ENCODE data around the gene RMDN2.
"Not testable (repeated sequence)": the region's sequence is repeated elsewhere in the genome, so short reads cannot be mapped to it uniquely, and the experiment has no call there.

The RMDN2 gene

DNA sequence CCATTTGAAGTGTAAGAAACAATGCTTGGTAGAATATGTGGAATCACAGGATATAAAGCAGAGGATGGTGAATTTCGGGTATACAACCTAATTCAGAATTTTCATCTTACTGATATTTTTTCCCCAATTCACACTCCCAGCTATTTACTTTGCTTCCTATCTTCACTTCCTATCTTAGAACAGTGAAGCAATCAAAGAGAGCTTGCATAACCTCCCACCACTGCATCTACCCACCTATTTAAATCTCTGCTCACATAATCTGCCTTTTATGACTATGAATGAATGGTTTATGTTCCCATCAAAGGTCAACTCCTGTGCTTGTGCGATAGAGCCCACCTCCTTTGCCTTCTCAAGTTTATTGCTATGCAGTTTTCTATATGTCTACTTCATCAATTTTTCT is 3.3 kb downstream of the RMDN2 start:
- Histone ChIP-seq H3K36me3 (ENCODE audit: control insufficient read depth, insufficient read depth, low read length) (no peaks in the 10 kb centered on the region), H3K27ac (ENCODE audit: low read depth, low read length, severe bottlenecking) (no peak overlapping the region), H3K9me3 (ENCODE audit: control insufficient read depth, low read length) (no peaks in the 10 kb centered on the region), H3K4me1 (ENCODE audit: control insufficient read depth, insufficient read depth, low read length, poor library complexity, severe bottlenecking) (no peaks in the 10 kb centered on the region), H3K4me3 (ENCODE audit: extremely low read depth, insufficient read depth, low read length, poor library complexity, severe bottlenecking) (no peak overlapping the region)
- WGBS, 2 experiments (ENCODE audit: insufficient coverage in 2 of 2) = 100% methylated on average over 1 of the region's 2 CpGs; no CpG with 5 or more reads in 1 of the 2 experiments

DNA sequence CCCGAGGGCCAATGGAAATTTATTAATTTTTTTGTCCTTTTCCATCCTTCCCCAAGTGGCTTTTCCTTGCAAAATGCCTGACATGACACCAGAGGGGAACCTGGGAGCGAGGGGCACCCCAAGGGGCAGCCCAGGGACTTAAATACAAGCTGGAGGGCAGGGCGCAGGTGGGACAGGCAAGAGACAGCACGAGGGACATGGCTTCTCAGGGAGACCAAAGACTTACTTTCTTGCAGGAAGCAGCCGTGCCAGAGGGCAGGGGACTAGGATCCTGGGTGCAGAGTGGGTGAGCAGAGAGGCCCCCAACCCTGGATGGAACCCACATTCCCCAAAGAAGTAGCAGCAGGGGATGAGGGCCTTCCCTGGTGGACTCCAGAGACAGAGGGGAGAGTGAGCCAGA is 5.3 kb downstream of the RMDN2 start:
- not testable (repeated sequence) for H3K4me3 ChIP-seq (ENCODE audit: extremely low read depth, insufficient read depth, low read length, poor library complexity, severe bottlenecking); H3K36me3 ChIP-seq (ENCODE audit: control insufficient read depth, insufficient read depth, low read length); H3K9me3 ChIP-seq (ENCODE audit: control insufficient read depth, low read length); H3K4me1 ChIP-seq (ENCODE audit: control insufficient read depth, insufficient read depth, low read length, poor library complexity, severe bottlenecking); H3K27ac ChIP-seq (ENCODE audit: low read depth, low read length, severe bottlenecking)
- 70 to 85% methylated on average over 2 to 4 of the region's 5 CpGs for WGBS, 2 experiments (ENCODE audit: insufficient coverage in 2 of 2)

DNA sequence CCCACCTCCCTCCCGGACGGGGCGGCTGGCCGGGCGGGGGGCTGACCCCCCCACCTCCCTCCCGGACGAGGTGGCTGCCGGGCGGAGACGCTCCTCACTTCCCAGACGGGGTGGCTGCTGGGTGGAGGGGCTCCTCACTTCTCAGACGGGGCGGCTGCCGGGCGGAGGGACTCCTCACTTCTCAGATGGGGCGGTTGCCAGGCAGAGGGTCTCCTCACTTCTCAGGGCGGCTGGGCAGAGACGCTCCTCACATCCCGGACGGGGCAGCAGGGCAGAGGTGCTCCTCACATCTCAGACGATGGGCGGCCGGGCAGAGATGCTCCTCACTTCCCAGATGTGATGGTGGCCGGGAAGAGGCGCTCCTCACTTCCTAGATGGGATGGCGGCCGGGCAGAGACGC is 7.8 kb downstream of the RMDN2 start:
- not testable (repeated sequence) for H3K4me1 ChIP-seq (ENCODE audit: control insufficient read depth, insufficient read depth, low read length, poor library complexity, severe bottlenecking)
- WGBS, 2 experiments (ENCODE audit: insufficient coverage in 2 of 2) = 100% methylated on average over 1 of the region's 28 CpGs; no CpG with 5 or more reads in 1 of the 2 experiments

DNA sequence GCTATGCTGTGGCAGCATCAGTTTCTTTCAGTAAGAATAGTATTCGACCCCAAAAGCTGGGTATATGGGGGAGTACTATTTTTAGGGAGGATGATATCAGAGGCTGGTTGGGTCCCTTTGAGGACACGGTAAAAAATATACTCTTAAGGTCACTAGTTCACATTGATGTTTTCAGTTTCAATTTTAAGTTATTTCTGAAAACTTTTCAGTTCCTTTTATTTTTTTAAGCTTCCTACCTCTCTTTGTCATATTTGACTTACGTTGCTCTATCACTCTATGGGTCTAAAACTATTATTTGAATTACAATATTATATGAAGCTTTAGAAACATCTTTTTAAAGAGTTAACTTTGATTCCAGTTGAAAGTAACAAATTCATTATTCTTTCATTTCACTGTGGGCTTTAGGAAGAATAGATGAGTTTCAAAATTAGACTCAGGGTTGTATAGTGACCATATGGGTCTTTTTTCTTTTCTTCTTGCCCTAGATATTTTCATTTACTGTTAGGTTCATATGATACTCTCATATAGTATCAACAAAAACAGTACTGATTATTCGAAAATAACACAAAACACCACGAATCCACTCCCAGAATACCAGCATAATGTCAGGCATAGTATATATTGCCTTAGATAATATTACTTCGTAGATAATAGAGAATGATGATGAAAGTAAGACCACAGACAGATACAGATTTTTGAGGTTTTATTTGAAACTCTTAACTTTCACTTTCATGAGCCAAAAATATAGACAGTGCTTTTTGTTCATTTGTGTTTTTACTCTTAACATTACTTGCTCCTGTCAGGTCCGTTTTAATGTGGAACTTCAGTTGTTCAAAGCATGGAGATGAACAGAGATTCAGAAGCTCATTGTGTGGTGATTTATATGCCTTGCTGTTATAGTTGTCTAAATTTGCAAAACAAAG is 9.8 kb downstream of the RMDN2 start:
- H3K36me3 ChIP-seq (ENCODE audit: control insufficient read depth, insufficient read depth, low read length) = no peaks in the 10 kb centered on the region
- H3K9me3 ChIP-seq (ENCODE audit: control insufficient read depth, low read length) = no peaks in the 10 kb centered on the region
- H3K4me1 ChIP-seq (ENCODE audit: control insufficient read depth, insufficient read depth, low read length, poor library complexity, severe bottlenecking) = no peaks in the 10 kb centered on the region
- WGBS, 2 experiments (ENCODE audit: insufficient coverage in 2 of 2) = 100% methylated on average over 1 of the region's 7 CpGs
- H3K4me3 ChIP-seq (ENCODE audit: extremely low read depth, insufficient read depth, low read length, poor library complexity, severe bottlenecking) = no peak overlapping the region
- H3K27ac ChIP-seq (ENCODE audit: low read depth, low read length, severe bottlenecking) = no peak overlapping the region

More for the DNA sequence above, 7.8 kb downstream of the RMDN2 start:
- H3K9me3 ChIP-seq (ENCODE audit: control insufficient read depth, low read length); H3K27ac ChIP-seq (ENCODE audit: low read depth, low read length, severe bottlenecking); H3K36me3 ChIP-seq (ENCODE audit: control insufficient read depth, insufficient read depth, low read length); H3K4me3 ChIP-seq (ENCODE audit: extremely low read depth, insufficient read depth, low read length, poor library complexity, severe bottlenecking): not testable (repeated sequence)

DNA sequence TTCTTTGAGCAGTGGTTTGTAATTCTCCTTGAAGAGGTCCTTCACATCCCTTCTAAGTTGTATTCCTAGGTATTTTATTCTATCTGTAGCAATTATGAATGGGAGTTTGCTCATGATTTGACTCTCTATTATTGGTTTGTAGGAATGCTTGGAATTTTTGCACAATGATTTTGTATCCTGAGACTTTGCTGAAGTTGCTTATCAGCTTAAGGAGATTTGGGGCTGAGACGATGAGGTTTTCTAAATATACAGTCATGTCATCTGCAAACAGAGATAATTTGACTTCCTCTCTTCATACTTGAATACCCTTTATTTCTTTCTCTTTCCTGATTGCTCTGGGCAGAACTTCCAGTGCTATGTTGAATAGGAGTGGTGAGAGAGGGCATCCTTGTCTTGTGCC is 12.5 kb downstream of the RMDN2 start:
- H3K36me3 ChIP-seq (ENCODE audit: control insufficient read depth, insufficient read depth, low read length); H3K4me1 ChIP-seq (ENCODE audit: control insufficient read depth, insufficient read depth, low read length, poor library complexity, severe bottlenecking); H3K27ac ChIP-seq (ENCODE audit: low read depth, low read length, severe bottlenecking); H3K4me3 ChIP-seq (ENCODE audit: extremely low read depth, insufficient read depth, low read length, poor library complexity, severe bottlenecking); H3K9me3 ChIP-seq (ENCODE audit: control insufficient read depth, low read length): not testable (repeated sequence)
- WGBS, 2 experiments (ENCODE audit: insufficient coverage in 2 of 2) = no CpG with 5 or more reads among the region's 1 CpG

DNA sequence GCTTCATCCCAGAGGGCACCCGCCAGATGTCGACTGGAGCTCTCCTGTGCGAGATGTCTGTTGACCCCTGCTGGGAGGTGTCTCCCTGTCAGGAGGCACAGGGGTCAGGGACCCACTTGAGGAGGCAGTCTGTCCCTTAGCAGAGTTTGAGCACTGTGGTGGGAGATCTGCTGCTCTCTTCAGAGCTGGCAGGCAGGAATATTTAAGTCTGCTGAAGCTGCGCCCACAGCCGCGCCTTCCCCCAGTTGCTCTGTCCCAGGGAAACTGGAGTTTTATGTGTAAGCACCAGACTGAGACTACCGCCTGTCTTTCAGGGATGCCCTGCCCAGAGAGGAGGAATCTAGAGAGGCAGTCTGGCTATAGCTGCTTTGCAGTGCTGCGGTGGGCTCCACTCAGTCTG is 16.2 kb downstream of the RMDN2 start:
- H3K27ac ChIP-seq (ENCODE audit: low read depth, low read length, severe bottlenecking); H3K4me1 ChIP-seq (ENCODE audit: control insufficient read depth, insufficient read depth, low read length, poor library complexity, severe bottlenecking); H3K36me3 ChIP-seq (ENCODE audit: control insufficient read depth, insufficient read depth, low read length); H3K9me3 ChIP-seq (ENCODE audit: control insufficient read depth, low read length); H3K4me3 ChIP-seq (ENCODE audit: extremely low read depth, insufficient read depth, low read length, poor library complexity, severe bottlenecking): not testable (repeated sequence)
- 94 to 95% methylated on average over 8 of the region's 8 CpGs for WGBS, 2 experiments (ENCODE audit: insufficient coverage in 2 of 2)

DNA sequence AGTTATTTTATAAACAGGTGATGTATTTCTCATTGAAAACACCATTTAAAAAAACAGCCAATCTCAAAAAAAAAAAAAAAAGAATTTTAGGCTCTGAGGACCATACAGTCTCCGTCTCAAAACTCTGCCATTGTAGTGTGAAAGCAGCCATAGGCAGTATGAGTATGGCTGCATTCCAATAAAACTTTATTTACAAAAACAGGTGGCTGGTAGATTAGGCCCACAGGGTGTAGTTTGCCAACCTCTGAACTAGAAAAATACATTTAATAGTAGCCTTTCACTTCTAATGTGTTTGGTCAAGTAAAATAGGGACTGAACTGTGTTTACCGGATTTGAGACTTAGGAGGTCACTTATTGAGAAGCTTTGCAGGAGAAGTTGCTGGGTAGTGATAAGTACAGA is 19.2 kb downstream of the RMDN2 start:
- Histone ChIP-seq H3K9me3 (ENCODE audit: control insufficient read depth, low read length) (peaks cover 4% of the 10 kb centered on the region), H3K4me3 (ENCODE audit: extremely low read depth, insufficient read depth, low read length, poor library complexity, severe bottlenecking) (no peak overlapping the region), H3K4me1 (ENCODE audit: control insufficient read depth, insufficient read depth, low read length, poor library complexity, severe bottlenecking) (no peaks in the 10 kb centered on the region), H3K27ac (ENCODE audit: low read depth, low read length, severe bottlenecking) (no peak overlapping the region), H3K36me3 (ENCODE audit: control insufficient read depth, insufficient read depth, low read length) (no peaks in the 10 kb centered on the region)
- WGBS, 2 experiments (ENCODE audit: insufficient coverage in 2 of 2) = 90% methylated on average over 1 of the region's 2 CpGs

DNA sequence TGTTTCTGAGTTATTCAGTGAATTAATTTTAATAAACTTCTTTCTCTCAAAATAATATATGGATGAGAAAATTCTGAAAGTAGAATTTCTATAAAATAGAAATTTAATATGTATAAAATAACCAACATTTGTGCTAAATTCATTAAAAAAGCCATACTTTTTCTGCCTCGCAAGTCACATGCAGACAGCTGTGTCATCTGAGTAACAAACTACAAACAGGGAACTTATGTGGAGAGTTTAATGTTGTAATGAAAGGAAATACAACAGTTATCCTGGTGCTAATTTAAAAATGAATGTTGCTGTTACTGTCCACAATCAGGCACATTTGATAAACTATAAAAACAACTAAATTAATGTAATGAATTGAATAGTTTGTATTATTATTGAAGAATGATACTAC is 22.2 kb downstream of the RMDN2 start:
- H3K4me3 ChIP-seq (ENCODE audit: extremely low read depth, insufficient read depth, low read length, poor library complexity, severe bottlenecking) = no peak overlapping the region
- H3K27ac ChIP-seq (ENCODE audit: low read depth, low read length, severe bottlenecking) = no peak overlapping the region
- no peaks in the 10 kb centered on the region for H3K4me1 ChIP-seq (ENCODE audit: control insufficient read depth, insufficient read depth, low read length, poor library complexity, severe bottlenecking)
- no peaks in the 10 kb centered on the region for H3K36me3 ChIP-seq (ENCODE audit: control insufficient read depth, insufficient read depth, low read length)
- H3K9me3 ChIP-seq (ENCODE audit: control insufficient read depth, low read length) = no peaks in the 10 kb centered on the region
- no CpG with 5 or more reads among the region's 1 CpG for WGBS, 2 experiments (ENCODE audit: insufficient coverage in 2 of 2)

DNA sequence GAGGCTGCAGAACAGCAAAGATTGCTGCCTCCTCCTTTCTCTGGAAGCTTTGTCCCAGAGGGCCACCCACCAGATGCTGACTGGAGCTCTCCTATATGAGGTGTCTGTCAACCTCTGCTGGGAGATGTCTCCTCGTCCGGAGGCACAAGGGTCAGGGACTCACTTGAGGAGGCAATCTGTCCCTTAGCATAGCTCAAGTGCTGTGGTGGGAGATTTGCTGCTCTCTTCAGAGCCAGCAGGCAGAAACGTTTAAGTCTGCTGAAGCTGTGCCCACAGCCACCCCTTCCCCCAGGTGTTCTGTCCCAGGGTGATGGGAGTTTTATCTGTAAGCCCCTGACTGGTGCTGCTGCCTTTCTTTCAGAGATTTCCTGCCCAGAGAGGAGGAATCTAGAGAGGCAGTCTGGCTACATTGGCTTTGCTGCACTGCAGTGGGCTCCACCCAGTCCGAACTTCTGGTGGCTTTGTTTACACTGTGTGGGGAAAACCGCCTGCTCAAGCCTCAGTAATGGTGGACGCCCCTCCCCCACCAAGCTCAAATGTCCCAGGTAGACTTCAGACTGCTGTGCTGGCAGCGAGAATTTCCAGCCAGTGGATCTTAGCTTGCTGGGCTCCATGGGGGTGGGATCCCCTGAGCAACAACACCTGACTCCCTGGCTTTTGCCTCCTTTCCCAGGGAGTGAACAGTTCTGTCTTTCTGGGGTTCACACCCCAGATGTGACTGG is 37.1 kb downstream of the RMDN2 start:
- H3K4me3 ChIP-seq (ENCODE audit: extremely low read depth, insufficient read depth, low read length, poor library complexity, severe bottlenecking); H3K27ac ChIP-seq (ENCODE audit: low read depth, low read length, severe bottlenecking); H3K4me1 ChIP-seq (ENCODE audit: control insufficient read depth, insufficient read depth, low read length, poor library complexity, severe bottlenecking); H3K36me3 ChIP-seq (ENCODE audit: control insufficient read depth, insufficient read depth, low read length); H3K9me3 ChIP-seq (ENCODE audit: control insufficient read depth, low read length): not testable (repeated sequence)
- WGBS, 2 experiments (ENCODE audit: insufficient coverage in 2 of 2) = 79 to 95% methylated on average over 4 to 6 of the region's 7 CpGs

DNA sequence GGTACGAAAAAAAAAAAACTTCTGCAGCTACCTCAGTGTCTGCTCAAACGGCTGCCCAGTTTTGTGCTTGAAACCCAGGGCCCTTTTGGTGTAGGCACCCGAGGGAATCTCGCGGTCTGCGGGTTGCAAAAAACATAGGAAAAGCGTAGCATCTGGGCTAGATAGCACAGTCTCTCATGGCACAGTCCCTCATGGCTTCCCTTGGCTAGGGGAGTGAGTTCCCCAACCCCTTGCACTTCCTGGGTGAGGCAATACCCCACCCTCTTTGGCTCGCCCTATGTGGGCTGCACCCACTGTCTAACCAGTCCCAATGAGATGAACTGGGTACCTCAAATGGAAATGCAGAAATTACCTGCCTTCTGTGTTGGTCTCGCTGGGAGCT is 37.6 kb downstream of the RMDN2 start:
- not testable (repeated sequence) for H3K36me3 ChIP-seq (ENCODE audit: control insufficient read depth, insufficient read depth, low read length); H3K4me3 ChIP-seq (ENCODE audit: extremely low read depth, insufficient read depth, low read length, poor library complexity, severe bottlenecking); H3K27ac ChIP-seq (ENCODE audit: low read depth, low read length, severe bottlenecking); H3K9me3 ChIP-seq (ENCODE audit: control insufficient read depth, low read length); H3K4me1 ChIP-seq (ENCODE audit: control insufficient read depth, insufficient read depth, low read length, poor library complexity, severe bottlenecking)
- 76 to 83% methylated on average over 9 of the region's 9 CpGs for WGBS, 2 experiments (ENCODE audit: insufficient coverage in 2 of 2)

DNA sequence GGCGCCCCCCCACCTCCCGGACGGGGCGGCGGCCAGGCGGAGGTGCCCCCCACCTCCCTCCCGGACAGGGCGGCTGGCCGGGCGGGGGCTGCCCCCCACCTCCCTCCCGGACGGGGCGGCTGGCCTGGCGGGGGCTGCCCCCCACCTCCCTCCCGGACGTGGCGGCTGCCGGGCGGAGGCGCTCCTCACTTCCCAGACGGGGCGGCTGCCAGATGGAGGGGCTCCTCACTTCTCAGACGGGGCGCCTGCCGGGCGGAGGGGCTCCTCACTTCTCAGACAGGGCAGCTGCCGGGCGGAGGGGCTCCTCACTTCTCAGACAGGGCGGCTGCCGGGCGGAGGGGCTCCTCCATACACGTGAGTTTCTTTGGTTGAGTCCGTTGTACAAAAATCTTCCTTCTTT is 38.8 kb downstream of the RMDN2 start:
- not testable (repeated sequence) for H3K36me3 ChIP-seq (ENCODE audit: control insufficient read depth, insufficient read depth, low read length); H3K9me3 ChIP-seq (ENCODE audit: control insufficient read depth, low read length); H3K4me1 ChIP-seq (ENCODE audit: control insufficient read depth, insufficient read depth, low read length, poor library complexity, severe bottlenecking); H3K27ac ChIP-seq (ENCODE audit: low read depth, low read length, severe bottlenecking); H3K4me3 ChIP-seq (ENCODE audit: extremely low read depth, insufficient read depth, low read length, poor library complexity, severe bottlenecking)
- 97 to 98% methylated on average over 14 of the region's 33 CpGs for WGBS, 2 experiments (ENCODE audit: insufficient coverage in 2 of 2)

Data from mesodermal cell (in vitro differentiated cells).